Vagina (tissue), 2 donors: Measurements from ENCODE around the gene MAPK14. TPM values are rescaled to one million over a fixed set of nuclear protein-coding genes. Genes with fewer than 3 reads are reported as not detected.

Experiments
- DNase-seq, 2 donors: peaks; one replicate each; pipeline ENCODE4 v3.0.0-alpha.2; 2017; ENCODE audit errors: extremely low spot score in 2 of 2
- H3K27ac ChIP-seq: fragments of 200-600 bp; sonication (generic); one replicate; pipeline ENCODE4 v1.5.1; 2019
- H3K27me3 ChIP-seq: fragments of 200-600 bp; sonication (generic); one replicate; pipeline ENCODE4 v1.5.1; 2019
- H3K36me3 ChIP-seq, 2 donors: fragments of 200-600 bp; sonication (generic); one replicate each; pipeline ENCODE4 v1.5.1; 2017 to 2019
- H3K4me1 ChIP-seq: fragments of 200-600 bp; sonication (generic); one replicate; pipeline ENCODE4 v1.5.1; 2019
- H3K4me3 ChIP-seq, 2 donors: fragments of 200-600 bp; sonication (generic); 1 replicate in 1 of 2; 2 replicates in 1 of 2; pipeline ENCODE4 v1.5.1; 2016 to 2019
- H3K9me3 ChIP-seq: fragments of 200-600 bp; sonication (generic); one replicate; pipeline ENCODE4 v1.5.1; 2019
- POLR2A ChIP-seq, 2 donors: fragments of 450-650 bp; IDR thresholded peaks; one replicate each; pipeline ENCODE4 v1.6.1; 2017; ENCODE audit warnings: antibody characterized with exemption in 2 of 2, mild to moderate bottlenecking in 2 of 2, moderate library complexity in 2 of 2
- POLR2AphosphoS5 ChIP-seq, 2 donors: sonication (generic); formaldehyde crosslinking; IDR thresholded peaks; one replicate each; pipeline ENCODE4 v1.9.0; 2017; ENCODE audit warnings: antibody characterized with exemption in 2 of 2, mild to moderate bottlenecking in 2 of 2, low read depth in 1 of 2; ENCODE audit not compliant: insufficient read depth in 1 of 2
- intact Hi-C: fragments of 100-400 bp; cut with DNase I; formaldehyde crosslinking; loops from one replicate; pipeline ENCODE4 v1.15.1; 2023
- total RNA-seq: library from RNA; depleted of rRNA; stranded (reverse); fragments of >200 nt; gene quantifications from one replicate; pipeline ENCODE4 v1.2.3, GENCODE V29; 2016
- TF ChIP-seq, protein P1 (sequence below), 3 experiments: fragments of 450-650 bp in 2 of 3; fragments of 200-600 bp in 1 of 3; sonication (generic) in 1 of 3; IDR thresholded peaks; one replicate each; pipeline ENCODE4 v1.5.1; 2017 to 2019; ENCODE audit warnings: antibody characterized with exemption in 3 of 3, mild to moderate bottlenecking in 2 of 3, moderate library complexity in 2 of 3

The MAPK14 gene
- total RNA-seq, 1 donor from 2014 or later, result 71.9 TPM

DNA sequence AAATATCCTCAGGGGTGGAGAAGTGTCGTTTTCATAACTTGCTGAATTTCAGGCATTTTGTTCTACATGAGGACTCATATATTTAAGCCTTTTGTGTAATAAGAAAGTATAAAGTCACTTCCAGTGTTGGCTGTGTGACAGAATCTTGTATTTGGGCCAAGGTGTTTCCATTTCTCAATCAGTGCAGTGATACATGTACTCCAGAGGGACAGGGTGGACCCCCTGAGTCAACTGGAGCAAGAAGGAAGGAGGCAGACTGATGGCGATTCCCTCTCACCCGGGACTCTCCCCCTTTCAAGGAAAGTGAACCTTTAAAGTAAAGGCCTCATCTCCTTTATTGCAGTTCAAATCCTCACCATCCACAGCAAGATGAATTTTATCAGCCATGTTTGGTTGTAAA is 82.4 kb downstream of the MAPK14 start:
- no peak overlapping the region for H3K27ac ChIP-seq
- no peaks in the 10 kb centered on the region for H3K27me3 ChIP-seq
- H3K9me3 ChIP-seq, result no peaks in the 10 kb centered on the region
- H3K36me3 ChIP-seq, result peaks cover 4 to 48% of the 10 kb centered on the region in 2 donors
- no peak overlapping the region for H3K4me3 ChIP-seq
- DNase-seq, result no peak
- H3K4me1 ChIP-seq, result peaks cover 5% of the 10 kb centered on the region
- intact Hi-C loops, result no loop called here
- TF ChIP-seq POLR2AphosphoS5 (IDR thresholded peaks at IDR 0.05; ENCODE audit: insufficient read depth in 1 of 2, low read depth in 1 of 2) (no peak), POLR2A (IDR thresholded peaks at IDR 0.05) (no peak)
- TF ChIP-seq, protein P1, sequence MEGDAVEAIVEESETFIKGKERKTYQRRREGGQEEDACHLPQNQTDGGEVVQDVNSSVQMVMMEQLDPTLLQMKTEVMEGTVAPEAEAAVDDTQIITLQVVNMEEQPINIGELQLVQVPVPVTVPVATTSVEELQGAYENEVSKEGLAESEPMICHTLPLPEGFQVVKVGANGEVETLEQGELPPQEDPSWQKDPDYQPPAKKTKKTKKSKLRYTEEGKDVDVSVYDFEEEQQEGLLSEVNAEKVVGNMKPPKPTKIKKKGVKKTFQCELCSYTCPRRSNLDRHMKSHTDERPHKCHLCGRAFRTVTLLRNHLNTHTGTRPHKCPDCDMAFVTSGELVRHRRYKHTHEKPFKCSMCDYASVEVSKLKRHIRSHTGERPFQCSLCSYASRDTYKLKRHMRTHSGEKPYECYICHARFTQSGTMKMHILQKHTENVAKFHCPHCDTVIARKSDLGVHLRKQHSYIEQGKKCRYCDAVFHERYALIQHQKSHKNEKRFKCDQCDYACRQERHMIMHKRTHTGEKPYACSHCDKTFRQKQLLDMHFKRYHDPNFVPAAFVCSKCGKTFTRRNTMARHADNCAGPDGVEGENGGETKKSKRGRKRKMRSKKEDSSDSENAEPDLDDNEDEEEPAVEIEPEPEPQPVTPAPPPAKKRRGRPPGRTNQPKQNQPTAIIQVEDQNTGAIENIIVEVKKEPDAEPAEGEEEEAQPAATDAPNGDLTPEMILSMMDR (IDR thresholded peaks at IDR 0.05), result no peak

DNA sequence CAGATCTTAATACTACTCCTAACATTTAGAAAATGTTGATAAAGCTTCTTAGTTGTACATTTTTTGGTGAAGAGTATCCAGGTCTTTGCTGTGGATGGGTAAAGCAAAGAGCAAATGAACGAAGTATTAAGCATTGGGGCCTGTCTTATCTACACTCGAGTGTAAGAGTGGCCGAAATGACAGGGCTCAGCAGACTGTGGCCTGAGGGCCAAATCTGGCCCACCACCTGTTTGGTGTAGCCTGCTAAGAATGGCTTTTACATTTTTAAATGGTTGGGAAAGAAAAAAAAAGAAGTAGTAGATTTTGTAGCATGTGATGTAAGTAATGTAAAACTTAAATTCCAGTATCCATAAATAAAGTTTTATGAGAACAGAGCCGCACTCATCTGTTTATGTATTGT is 83.3 kb downstream of the MAPK14 start:
- DNase-seq, result no peak
- H3K4me3 ChIP-seq, result no peak overlapping the region
- no peaks in the 10 kb centered on the region for H3K9me3 ChIP-seq
- peaks cover 4 to 43% of the 10 kb centered on the region in 2 donors for H3K36me3 ChIP-seq
- H3K4me1 ChIP-seq, result peaks cover 5% of the 10 kb centered on the region
- intact Hi-C loops, result no loop called here
- no peak overlapping the region for H3K27ac ChIP-seq
- no peaks in the 10 kb centered on the region for H3K27me3 ChIP-seq
- TF ChIP-seq, protein P1 (IDR thresholded peaks at IDR 0.05), result no peak
- TF ChIP-seq POLR2AphosphoS5 (IDR thresholded peaks at IDR 0.05; ENCODE audit: insufficient read depth in 1 of 2, low read depth in 1 of 2) (no peak), POLR2A (IDR thresholded peaks at IDR 0.05) (no peak)

DNA sequence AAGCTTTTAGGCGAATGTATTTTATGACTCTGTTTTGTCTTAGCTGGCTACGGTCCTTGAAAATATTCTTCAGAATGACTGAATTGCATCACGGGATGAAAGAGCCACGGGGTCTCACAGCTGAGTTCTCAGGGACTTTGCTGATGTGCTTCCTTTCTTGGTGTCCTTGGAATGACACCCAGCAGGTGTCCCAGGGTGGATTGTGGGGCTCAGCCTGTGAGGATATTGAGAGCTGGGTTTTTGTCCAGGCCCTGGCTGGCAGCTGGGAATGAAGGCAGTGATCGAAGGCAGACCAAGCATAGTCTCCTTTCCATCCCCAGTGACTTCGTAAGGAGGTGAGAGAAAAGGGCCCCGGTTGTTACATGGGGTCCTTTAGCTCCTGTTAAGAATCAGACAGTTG is 83.9 kb downstream of the MAPK14 start:
- Histone ChIP-seq H3K9me3 (no peaks in the 10 kb centered on the region), H3K36me3 (peaks cover 4 to 39% of the 10 kb centered on the region in 2 donors), H3K27me3 (no peaks in the 10 kb centered on the region), H3K27ac (no peak overlapping the region), H3K4me1 (peaks cover 5% of the 10 kb centered on the region), H3K4me3 (no peak overlapping the region)
- TF ChIP-seq, protein P1 (IDR thresholded peaks at IDR 0.05), result no peak
- TF ChIP-seq POLR2A (IDR thresholded peaks at IDR 0.05), result no peak
- no peak for TF ChIP-seq POLR2AphosphoS5 (IDR thresholded peaks at IDR 0.05; ENCODE audit: insufficient read depth in 1 of 2, low read depth in 1 of 2)
- intact Hi-C loops, result no loop called here
- DNase-seq, result no peak

DNA sequence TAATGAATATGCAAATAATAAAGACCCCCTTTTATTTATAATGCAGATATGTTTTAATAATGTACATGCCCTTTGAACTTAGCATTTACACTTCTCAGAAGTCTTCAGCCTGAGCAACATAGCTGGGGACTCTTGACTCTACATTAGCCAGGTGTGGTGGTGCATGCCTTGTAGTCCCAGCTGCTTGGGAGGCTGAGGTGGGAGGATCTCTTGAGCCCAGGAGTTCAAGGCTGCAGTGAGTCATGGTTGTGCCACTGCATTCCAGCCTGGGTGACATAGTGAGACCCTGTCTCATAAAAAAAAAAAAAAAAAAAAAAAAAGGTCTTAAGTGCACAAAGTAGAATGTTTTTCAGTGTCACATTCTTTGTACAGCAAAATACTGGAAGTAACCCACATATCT is 85.4 kb downstream of the MAPK14 start:
- intact Hi-C loops, result no loop called here
- no peaks in the 10 kb centered on the region for H3K9me3 ChIP-seq
- H3K27me3 ChIP-seq, result no peaks in the 10 kb centered on the region

DNA sequence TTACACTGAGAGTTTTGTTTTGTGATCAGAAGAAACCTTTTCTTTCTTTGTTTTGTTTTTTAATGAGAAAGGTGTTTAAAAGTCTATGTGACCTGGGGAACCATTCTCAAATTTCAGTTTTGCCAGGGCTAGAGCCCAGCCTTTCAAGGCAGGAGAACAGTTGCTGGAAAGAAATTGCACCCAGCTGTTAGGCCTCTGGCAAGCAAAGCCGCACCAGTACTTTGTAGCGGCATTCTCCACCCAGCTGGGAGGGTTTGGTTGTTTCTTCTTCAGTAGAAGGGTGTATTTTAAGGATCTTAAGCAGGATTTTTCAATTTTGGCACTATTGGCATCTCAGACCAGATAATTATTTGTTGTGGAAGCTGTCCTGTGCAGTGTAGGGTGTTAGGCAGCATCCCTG is 86.1 kb downstream of the MAPK14 start:
- TF ChIP-seq, protein P1 (IDR thresholded peaks at IDR 0.05), result no peak
- no peak for TF ChIP-seq POLR2AphosphoS5 (IDR thresholded peaks at IDR 0.05; ENCODE audit: insufficient read depth in 1 of 2, low read depth in 1 of 2)
- TF ChIP-seq POLR2A (IDR thresholded peaks at IDR 0.05), result no peak
- no peak overlapping the region for H3K27ac ChIP-seq
- no peak overlapping the region for H3K4me3 ChIP-seq
- peaks cover 2 to 24% of the 10 kb centered on the region in 2 donors for H3K36me3 ChIP-seq
- intact Hi-C loops, result no loop called here
- no peaks in the 10 kb centered on the region for H3K27me3 ChIP-seq
- no peaks in the 10 kb centered on the region for H3K9me3 ChIP-seq
- no peak for DNase-seq
- H3K4me1 ChIP-seq, result peaks cover 23% of the 10 kb centered on the region

More for the DNA sequence above, 85.4 kb downstream of the MAPK14 start:
- H3K4me3 ChIP-seq, result no peak overlapping the region
- no peak overlapping the region for H3K27ac ChIP-seq
- H3K4me1 ChIP-seq, result peaks cover 16% of the 10 kb centered on the region
- no peak for DNase-seq
- no peak for TF ChIP-seq POLR2AphosphoS5 (IDR thresholded peaks at IDR 0.05; ENCODE audit: insufficient read depth in 1 of 2, low read depth in 1 of 2)
- TF ChIP-seq, protein P1 (IDR thresholded peaks at IDR 0.05), result no peak
- no peak for TF ChIP-seq POLR2A (IDR thresholded peaks at IDR 0.05)
- H3K36me3 ChIP-seq, result peaks cover 4 to 30% of the 10 kb centered on the region in 2 donors
